Vagina (tissue), 2 donors: ENCODE data around the gene AKR1E2.

Experiments used
- POLR2A ChIP-seq, 2 donors: fragments of 450-650 bp; IDR thresholded peaks; one replicate each; pipeline ENCODE4 v1.6.1; 2017; ENCODE audit warnings: antibody characterized with exemption in 2 of 2, mild to moderate bottlenecking in 2 of 2, moderate library complexity in 2 of 2
- POLR2AphosphoS5 ChIP-seq, 2 donors: sonication (generic); formaldehyde crosslinking; IDR thresholded peaks; one replicate each; pipeline ENCODE4 v1.9.0; 2017; ENCODE audit warnings: antibody characterized with exemption in 2 of 2, mild to moderate bottlenecking in 2 of 2, low read depth in 1 of 2; ENCODE audit not compliant: insufficient read depth in 1 of 2
- TF ChIP-seq, protein P1 (sequence below), 3 experiments: fragments of 450-650 bp in 2 of 3; fragments of 200-600 bp in 1 of 3; sonication (generic) in 1 of 3; IDR thresholded peaks; one replicate each; pipeline ENCODE4 v1.5.1; 2017 to 2019; ENCODE audit warnings: antibody characterized with exemption in 3 of 3, mild to moderate bottlenecking in 2 of 3, moderate library complexity in 2 of 3

- TF ChIP-seq, protein P1, sequence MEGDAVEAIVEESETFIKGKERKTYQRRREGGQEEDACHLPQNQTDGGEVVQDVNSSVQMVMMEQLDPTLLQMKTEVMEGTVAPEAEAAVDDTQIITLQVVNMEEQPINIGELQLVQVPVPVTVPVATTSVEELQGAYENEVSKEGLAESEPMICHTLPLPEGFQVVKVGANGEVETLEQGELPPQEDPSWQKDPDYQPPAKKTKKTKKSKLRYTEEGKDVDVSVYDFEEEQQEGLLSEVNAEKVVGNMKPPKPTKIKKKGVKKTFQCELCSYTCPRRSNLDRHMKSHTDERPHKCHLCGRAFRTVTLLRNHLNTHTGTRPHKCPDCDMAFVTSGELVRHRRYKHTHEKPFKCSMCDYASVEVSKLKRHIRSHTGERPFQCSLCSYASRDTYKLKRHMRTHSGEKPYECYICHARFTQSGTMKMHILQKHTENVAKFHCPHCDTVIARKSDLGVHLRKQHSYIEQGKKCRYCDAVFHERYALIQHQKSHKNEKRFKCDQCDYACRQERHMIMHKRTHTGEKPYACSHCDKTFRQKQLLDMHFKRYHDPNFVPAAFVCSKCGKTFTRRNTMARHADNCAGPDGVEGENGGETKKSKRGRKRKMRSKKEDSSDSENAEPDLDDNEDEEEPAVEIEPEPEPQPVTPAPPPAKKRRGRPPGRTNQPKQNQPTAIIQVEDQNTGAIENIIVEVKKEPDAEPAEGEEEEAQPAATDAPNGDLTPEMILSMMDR (IDR thresholded peaks at IDR 0.05), result no peak
- no peak for TF ChIP-seq POLR2A (IDR thresholded peaks at IDR 0.05)
- no peak for TF ChIP-seq POLR2AphosphoS5 (IDR thresholded peaks at IDR 0.05; ENCODE audit: insufficient read depth in 1 of 2, low read depth in 1 of 2)
Measured at GRCh38 chr10:4894335-4894734, 68.3 kb downstream of the AKR1E2 start.
